ENCODE data around the gene NEK10.

NEK10 gene

GRCh38 chr3:27090275-27091041, 278.7 kb downstream of the NEK10 start:
- no peak for DNase-seq

- no peak for DNase-seq
These were observed 279.5 kb downstream of the NEK10 start for GRCh38 chr3:27089645-27090044.

DNA sequence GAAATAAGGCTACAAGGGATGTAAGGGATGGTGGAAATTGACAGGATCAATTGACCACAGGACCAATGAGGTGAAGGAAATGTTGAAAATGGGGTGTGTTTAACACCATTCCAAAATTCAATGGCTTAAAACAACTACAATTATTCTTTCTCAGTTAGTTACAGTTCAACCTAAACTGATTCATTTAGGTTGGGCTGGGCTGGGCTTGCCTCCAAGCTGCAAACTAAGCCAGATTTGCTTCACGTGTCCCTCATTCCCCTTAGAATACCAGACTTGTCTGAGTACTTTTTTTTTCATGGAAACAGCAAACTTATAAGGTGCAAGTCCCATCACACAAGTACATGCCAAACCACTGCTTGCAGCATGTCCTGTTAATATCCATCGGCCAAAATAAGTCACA, 280.1 kb downstream of the NEK10 start:
- no peak for DNase-seq

DNA sequence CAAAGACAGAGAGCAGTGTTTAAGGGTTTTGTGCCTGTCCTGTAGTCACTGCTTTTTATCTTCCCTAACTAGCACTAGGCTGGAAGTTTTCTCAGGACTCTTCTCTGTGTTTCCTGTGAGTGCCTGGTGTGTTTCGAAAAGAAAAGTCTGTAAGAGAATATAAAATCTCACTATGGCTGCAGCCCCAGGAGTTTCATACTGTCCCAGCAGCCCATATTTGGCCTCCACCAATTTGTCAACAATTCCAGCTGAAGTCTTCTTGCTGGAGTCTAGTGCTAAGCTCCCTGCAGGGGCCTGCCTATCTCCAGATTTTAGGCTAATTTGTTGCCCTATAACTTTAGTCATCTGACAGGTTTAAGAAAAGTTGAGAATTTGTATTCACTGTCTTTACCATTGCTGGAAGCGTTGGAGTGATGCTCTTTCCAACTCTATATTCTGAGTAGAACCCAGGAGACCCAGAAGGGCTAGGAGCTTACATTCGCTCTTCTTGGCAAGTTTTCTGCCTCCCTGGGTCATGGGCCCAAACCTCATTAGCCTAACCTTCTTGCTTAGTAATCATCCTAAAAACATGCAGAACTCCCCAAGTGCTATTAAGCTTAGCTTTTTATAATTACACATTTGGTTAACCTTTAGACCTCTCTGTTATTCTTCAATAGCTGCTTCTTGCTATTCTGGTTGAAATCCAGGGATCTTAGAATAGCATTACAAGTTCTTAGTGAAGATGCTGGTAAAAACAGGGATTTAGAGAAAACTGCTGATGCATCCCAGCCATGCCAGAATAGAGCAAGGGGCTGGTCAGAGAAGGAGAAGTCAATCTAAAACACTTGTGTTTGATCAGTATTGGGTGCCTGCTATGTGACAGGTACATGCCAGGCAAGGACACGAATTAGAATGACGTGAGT, 283.1 kb downstream of the NEK10 start:
- DNase-seq, result no peak

- DNase-seq, result no peak
These were observed 287.1 kb downstream of the NEK10 start for GRCh38 chr3:27081992-27082607.

DNA sequence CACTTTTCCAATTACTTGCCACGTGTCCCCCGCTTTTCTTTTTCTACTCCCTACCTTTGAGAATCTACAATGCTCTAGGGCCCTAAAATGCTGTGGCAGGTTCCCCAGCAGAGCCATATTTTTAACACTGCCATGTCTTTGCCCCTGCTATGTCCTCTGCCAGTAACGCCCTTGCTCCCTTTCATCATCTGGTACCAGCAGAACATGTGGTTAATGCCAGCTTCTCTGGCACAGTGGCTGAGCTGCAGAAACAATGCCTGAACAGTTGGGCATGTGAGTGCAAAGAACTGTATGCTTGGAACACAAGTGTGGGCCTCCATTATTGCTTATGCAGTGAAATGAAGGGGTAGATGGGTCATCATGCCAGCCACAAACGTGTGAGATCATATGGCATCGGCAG, 287.6 kb downstream of the NEK10 start:
- DNase-seq, result no peak

DNA sequence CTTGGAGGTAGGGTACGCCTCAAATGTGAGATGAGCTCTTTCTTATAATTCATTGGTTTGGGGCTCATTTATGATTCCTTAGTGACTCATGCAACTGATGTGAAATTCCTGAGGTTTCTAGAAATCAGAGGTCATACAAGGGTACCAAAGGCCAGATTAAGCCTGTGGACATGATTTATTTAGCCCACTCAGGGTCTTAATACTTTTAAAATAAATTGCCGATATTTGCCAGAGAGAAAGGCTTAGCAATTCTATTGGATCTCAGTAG, 289.0 kb downstream of the NEK10 start:
- DNase-seq, result no peak

- no peak for DNase-seq
These were observed 289.5 kb downstream of the NEK10 start for GRCh38 chr3:27079427-27080257.

DNA sequence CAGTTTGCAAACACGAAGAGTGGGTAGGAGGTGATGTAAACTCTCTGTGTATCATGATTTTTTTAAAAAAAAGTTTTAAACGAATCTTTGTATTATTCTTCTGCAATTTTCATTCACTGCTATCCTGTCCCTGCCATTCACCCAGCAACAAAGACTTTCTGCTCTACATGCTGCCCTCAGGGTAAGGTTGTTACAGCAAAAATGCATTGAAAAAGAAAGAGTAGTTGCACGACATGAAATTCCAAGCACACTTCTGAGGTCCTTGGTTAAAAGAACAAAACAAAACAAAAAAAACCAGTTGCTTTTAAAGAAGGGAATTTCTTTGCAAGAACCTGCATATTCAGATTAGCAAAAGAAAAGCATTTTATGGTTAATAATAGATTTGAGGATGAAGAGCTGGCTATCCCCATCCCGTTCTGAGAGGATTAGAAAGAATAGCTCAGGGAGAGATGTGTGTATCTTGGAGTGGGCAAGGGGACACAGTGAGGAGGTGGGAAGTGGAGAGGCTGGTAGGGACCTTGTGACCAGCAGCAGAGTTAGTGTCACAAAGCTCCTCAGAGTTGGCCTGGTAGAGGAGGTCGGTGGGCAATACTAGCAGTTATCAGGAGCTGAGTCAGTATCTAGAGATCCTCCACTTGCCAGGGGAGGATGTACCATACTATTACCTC, 290.8 kb downstream of the NEK10 start:
- no peak for DNase-seq

DNA sequence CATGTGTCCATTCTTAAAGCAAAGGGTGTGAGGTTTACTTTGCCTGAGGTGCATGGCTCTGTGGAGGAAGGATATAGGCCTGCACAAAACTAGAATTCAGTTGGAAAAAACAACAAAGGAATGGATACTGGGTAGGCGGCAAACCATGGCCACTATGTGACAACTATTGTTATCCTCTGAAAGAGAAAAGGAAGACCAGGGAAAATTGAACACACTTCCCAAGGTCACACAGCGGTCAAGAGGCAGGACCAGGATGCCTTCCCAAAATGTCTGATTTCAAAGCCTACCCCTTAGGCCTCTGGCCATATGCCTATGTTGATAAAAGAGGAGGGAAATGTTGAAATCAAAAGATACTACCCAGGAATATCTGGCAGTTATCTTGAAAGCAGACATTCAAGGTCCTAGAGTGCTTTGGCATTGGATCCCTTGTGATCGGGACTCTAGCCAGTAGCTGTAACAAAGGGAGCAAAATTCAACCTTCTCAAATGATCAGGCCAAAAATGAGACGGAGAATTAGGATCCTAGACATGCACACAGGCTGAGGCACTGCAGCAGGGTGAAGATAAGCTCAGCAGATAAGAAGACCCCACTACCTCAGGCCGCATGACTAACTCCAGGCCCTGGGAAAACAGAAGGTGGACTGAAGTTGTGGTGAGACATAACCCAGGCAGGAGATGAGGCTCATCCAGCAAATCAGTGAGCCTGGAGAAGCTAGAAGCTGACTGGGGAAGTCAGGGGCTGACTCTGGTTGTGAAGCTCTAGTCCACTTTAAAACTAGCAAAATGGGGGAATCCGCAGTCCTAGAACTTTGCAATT, 292.2 kb downstream of the NEK10 start:
- no peak for DNase-seq

- DNase-seq, result no peak
These were observed 294.3 kb downstream of the NEK10 start for GRCh38 chr3:27074914-27075313.

- no peak for DNase-seq
These were observed 295.3 kb downstream of the NEK10 start for GRCh38 chr3:27073912-27074311.

- DNase-seq, result no peak
These were observed 296.2 kb downstream of the NEK10 start for GRCh38 chr3:27072810-27073651.

- no peak for DNase-seq
These were observed 308.8 kb downstream of the NEK10 start for GRCh38 chr3:27060336-27060735.
